GM03348 (cell line): Measurements from ENCODE around the gene ANKH.

Experiments
- DNase-seq: peaks from one replicate; pipeline ENCODE4 v3.0.0; 2012; ENCODE audit warnings: low spot score

Gene ANKH

GRCh38 chr5:14790220-14790619 lies 81.4 kb downstream of the ANKH start:
- DNase-seq: no peak

- no peak for DNase-seq
Measured at GRCh38 chr5:14787801-14788579, 83.6 kb downstream of the ANKH start.

GRCh38 chr5:14783691-14784090 lies 87.9 kb downstream of the ANKH start:
- DNase-seq: no peak

- no peak for DNase-seq
Measured at GRCh38 chr5:14782591-14782990, 89.0 kb downstream of the ANKH start.

GRCh38 chr5:14781106-14781505 lies 90.5 kb downstream of the ANKH start:
- no peak for DNase-seq

GRCh38 chr5:14779975-14780374 lies 91.6 kb downstream of the ANKH start:
- no peak for DNase-seq

- DNase-seq: no peak
Measured at GRCh38 chr5:14778792-14779070, 92.8 kb downstream of the ANKH start.

- DNase-seq: no peak
Measured at GRCh38 chr5:14777932-14778791, 93.4 kb downstream of the ANKH start.

- DNase-seq: no peak
Measured at GRCh38 chr5:14777187-14777586, 94.4 kb downstream of the ANKH start.

- no peak for DNase-seq
Measured at GRCh38 chr5:14776602-14777001, 95.0 kb downstream of the ANKH start.

GRCh38 chr5:14775857-14776256 lies 95.7 kb downstream of the ANKH start:
- DNase-seq: peak; percentile 29

GRCh38 chr5:14773588-14773987 lies 98.0 kb downstream of the ANKH start:
- no peak for DNase-seq

GRCh38 chr5:14771972-14772371 lies 99.6 kb downstream of the ANKH start:
- no peak for DNase-seq

- no peak for DNase-seq
Measured at GRCh38 chr5:14771189-14771588, 100.4 kb downstream of the ANKH start.

- DNase-seq: no peak
Measured at GRCh38 chr5:14768508-14769365, 102.8 kb downstream of the ANKH start.

- DNase-seq: no peak
Measured at GRCh38 chr5:14767735-14768507, 103.7 kb downstream of the ANKH start.

- no peak for DNase-seq
Measured at GRCh38 chr5:14767053-14767452, 104.5 kb downstream of the ANKH start.

- DNase-seq: no peak
Measured at GRCh38 chr5:14766584-14766983, 105.0 kb downstream of the ANKH start.

- no peak for DNase-seq
Measured at GRCh38 chr5:14765587-14765986, 106.0 kb downstream of the ANKH start.

- no peak for DNase-seq
Measured at GRCh38 chr5:14762549-14763216, 108.9 kb downstream of the ANKH start.

GRCh38 chr5:14760548-14761002 lies 111.0 kb downstream of the ANKH start:
- DNase-seq: no peak
